Mucosa of stomach (tissue), 1 donor: ENCODE measurements around the gene MYDGF.
"Not testable (repeated sequence)": the region's sequence is repeated elsewhere in the genome, so short reads cannot be mapped to it uniquely, and the experiment has no call there.

Source experiments
- H3K27me3 ChIP-seq: one replicate; pipeline ENCODE4 v1.7.0; 2013; ENCODE audit warnings: mild to moderate bottlenecking, low read length; ENCODE audit not compliant: control insufficient read depth, insufficient read depth
- H3K36me3 ChIP-seq: one replicate; pipeline ENCODE4 v1.7.0; 2013; ENCODE audit warnings: low read length; ENCODE audit not compliant: control insufficient read depth, insufficient read depth
- H3K4me1 ChIP-seq: one replicate; pipeline ENCODE4 v1.7.0; 2013; ENCODE audit warnings: mild to moderate bottlenecking, low read length; ENCODE audit not compliant: control insufficient read depth, insufficient read depth
- H3K4me3 ChIP-seq: one replicate; pipeline ENCODE4 v1.7.0; 2013; ENCODE audit warnings: low read length
- H3K9ac ChIP-seq: one replicate; pipeline ENCODE4 v1.7.0; 2013; ENCODE audit warnings: mild to moderate bottlenecking, low read length, moderate library complexity
- H3K9me3 ChIP-seq: one replicate; pipeline ENCODE4 v1.7.0; 2013; ENCODE audit warnings: mild to moderate bottlenecking, low read length, moderate library complexity; ENCODE audit not compliant: control insufficient read depth
- donor health status: Pancreatic carcinoma.

MYDGF gene

DNA sequence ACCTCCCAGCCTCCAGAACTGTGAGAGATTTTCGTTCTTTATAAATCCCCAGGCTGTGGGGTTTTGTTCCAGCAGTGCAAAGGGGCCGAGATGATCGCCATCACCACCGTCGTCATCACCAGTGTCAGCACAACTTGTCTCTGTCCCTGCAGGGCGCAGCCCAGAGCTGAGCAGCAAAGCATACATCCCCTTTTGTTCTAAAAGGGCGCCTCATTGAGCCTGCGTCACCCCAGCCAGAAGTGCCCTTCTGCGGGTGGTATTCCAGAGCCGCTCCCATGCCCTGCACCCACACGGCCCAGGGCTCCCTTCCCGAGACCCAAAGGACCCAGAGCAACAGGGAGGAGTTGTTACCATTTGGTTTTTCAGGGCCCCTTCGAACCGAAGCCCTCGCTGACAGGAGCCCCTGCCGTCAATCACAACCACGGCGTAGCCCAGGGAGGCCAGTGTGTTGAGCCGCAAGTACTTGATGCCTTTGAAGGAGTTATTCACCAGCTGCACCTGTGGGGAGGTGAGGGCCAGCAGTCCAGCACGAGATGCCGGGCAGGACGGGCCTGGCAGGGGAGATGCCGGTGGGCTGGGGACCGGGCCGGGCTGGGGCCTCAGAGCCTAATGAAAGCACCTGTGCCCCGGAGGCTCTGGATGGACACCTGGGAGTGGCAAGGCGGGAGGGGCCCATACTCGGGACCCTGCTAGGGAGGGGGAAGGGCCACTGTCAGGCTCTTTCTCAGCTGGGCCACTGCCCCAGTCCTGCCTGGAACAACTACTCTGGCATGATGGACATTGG lies 14.4 kb upstream of the MYDGF start:
- Histone ChIP-seq H3K9ac (no peak overlapping the region), H3K27me3 (no peaks in the 10 kb centered on the region), H3K4me3 (no peak overlapping the region), H3K36me3 (peaks cover 7% of the 10 kb centered on the region), H3K9me3 (no peaks in the 10 kb centered on the region), H3K4me1 (no peaks in the 10 kb centered on the region)

- Histone ChIP-seq H3K9me3 (no peaks in the 10 kb centered on the region), H3K27me3 (no peaks in the 10 kb centered on the region), H3K4me3 (no peak overlapping the region), H3K9ac (no peak overlapping the region), H3K4me1 (no peaks in the 10 kb centered on the region), H3K36me3 (peaks cover 7% of the 10 kb centered on the region)
These were observed 12.5 kb upstream of the MYDGF start for GRCh38 chr19:4682417-4683200.

DNA sequence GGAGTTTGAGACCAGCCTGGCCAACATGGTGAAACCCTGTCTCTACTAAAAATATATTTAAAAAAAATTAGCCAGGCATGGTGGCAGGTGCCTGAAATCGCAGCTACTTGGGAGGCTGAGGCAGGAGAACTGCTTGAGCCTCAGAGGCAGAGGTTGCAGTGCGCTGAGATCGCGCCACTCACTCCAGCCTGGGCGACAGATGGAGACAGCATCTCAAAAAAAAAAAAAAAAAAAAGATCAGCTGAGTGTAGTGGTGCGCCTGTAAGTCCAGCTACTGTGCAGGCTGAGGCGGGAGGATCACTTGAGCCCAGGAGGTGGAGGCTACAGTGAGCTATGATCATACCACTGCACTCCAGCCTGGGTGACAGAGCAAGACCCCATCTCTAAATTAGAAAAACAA lies 9.9 kb upstream of the MYDGF start:
- not testable (repeated sequence) for H3K4me3 ChIP-seq, H3K27me3 ChIP-seq, H3K9me3 ChIP-seq, H3K4me1 ChIP-seq, H3K36me3 ChIP-seq, H3K9ac ChIP-seq

DNA sequence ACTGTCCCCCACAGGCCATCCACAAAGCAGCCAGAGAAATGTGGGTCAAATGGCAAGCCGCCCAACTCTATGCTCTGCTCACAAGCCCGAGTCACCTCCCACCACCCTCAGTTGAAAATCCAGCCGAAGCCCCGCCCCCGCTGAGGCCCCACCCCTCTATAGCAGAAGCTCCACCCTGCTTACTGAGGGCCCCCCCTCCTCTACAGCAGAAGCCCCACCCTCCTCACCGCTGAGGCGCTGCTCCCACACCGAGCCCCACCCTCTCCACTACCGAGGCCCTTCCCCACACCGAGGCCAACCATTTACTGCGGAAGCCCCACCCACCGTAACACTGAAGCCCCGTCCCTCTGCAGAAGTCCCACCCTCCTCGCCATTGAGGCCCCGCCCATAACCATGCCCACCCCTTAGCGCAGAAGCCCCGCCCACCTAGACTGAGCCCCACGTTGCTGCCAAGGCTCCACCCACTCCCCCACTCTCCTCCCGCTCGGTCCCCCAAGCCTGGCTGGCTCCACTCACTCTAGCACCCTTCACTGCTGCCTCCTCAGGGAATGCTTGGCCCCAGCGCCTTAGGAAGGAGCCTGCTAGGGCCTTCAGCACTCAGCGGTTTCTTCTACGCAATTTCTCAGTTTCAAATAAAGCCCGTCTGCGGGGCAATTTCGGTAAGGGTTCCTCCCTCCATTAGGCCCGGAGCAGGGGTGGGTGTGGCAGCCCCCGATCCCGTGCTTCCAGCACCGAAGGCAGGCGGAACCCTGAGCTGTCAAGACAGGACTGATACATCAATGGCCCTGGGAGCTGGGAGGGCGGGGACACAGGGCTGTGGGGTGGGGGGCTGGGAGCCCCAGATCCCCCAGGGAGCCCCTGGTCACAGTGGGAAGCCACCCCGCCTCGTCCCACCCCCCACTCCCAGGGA lies 9.0 kb upstream of the MYDGF start:
- no peak overlapping the region for H3K9ac ChIP-seq
- no peaks in the 10 kb centered on the region for H3K9me3 ChIP-seq
- no peaks in the 10 kb centered on the region for H3K27me3 ChIP-seq
- H3K4me1 ChIP-seq: no peaks in the 10 kb centered on the region
- peaks cover 3% of the 10 kb centered on the region for H3K36me3 ChIP-seq
- no peak overlapping the region for H3K4me3 ChIP-seq

DNA sequence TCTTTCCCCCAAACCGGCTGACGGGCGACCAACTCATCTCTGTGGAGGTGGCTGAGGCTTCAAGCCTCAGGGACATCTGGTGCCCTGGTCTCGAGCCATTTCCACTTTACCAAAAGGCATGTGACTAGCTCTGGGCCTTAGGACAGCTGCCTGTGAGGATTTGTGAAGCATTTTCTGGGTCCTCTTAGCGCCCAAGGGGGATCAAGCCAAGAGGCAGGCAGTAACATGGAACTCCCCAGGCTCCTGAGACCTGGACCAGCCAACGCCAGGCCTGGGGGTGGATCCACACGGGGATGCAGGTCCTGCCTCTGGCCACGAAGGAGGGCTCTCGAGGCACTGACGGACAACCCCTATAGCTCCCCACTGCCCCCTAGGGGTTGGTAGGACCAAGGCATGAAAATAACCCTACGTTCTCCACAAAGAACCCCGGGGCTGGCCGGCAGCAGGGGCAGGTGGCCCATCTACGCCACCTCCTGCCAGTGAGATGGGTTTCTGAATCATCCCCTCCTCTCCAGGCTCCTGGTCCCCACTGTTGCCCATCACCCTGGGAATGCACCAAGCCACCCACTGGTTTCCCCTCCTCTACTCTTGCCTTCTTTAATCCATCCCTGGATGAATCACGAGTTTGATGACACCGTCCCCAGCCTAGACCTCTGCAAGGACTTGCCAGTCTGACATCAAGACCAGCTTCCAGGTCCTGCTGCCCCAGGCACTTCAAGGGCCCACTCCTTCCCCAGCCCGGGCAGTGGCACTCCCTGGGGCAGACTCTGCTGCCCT lies 7.0 kb upstream of the MYDGF start:
- H3K9ac ChIP-seq: no peak overlapping the region
- H3K36me3 ChIP-seq: peaks cover under 1% of the 10 kb centered on the region
- no peak overlapping the region for H3K4me3 ChIP-seq
- no peaks in the 10 kb centered on the region for H3K9me3 ChIP-seq
- no peaks in the 10 kb centered on the region for H3K27me3 ChIP-seq
- no peaks in the 10 kb centered on the region for H3K4me1 ChIP-seq

DNA sequence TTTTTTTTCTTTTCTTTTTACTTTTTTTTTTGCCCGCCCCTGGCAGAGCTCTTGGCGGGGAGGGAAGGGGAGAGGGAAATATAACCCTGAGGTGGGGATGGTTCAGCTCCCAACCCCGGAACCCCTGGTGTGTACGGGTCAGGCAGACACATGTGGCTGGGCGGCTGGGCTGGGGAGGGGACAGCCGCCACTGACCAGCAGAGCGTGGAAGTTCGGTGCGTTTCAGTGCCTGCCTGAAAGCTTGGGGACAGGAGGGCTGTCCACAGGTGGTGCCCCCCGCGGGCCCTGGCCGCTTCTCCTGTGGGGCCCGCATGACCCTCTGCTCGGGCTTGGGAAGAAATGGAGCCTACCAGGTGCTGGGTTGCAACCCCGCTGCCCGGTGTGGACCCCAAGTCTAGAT lies 5.2 kb upstream of the MYDGF start:
- Histone ChIP-seq H3K27me3 (no peaks in the 10 kb centered on the region), H3K36me3 (no peaks in the 10 kb centered on the region), H3K9me3 (no peaks in the 10 kb centered on the region), H3K9ac (no peak overlapping the region), H3K4me3 (no peak overlapping the region), H3K4me1 (peaks cover 5% of the 10 kb centered on the region)

DNA sequence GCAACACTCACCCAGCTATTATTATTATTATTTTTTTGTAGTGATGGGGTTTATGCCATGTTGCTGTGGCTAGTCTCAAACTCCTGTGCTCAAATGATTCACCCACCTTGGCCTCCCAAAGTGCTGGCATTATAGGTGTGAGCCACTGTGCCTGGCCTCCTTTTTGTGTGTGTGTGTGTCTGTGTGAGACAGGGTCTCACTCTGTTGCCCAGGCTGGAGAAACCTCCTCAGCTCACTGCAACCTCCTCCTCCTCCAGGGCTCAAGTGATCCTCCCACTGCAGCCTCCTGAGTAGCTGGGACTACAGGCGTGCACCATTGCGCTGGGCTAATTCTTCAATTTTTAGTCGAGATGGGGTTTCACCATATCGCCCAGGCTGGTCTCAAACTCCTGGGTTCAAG lies 3.6 kb upstream of the MYDGF start:
- no peaks in the 10 kb centered on the region for H3K36me3 ChIP-seq
- no peak overlapping the region for H3K4me3 ChIP-seq
- peaks cover 14% of the 10 kb centered on the region for H3K4me1 ChIP-seq
- H3K27me3 ChIP-seq: no peaks in the 10 kb centered on the region
- no peak overlapping the region for H3K9ac ChIP-seq
- H3K9me3 ChIP-seq: no peaks in the 10 kb centered on the region

GRCh38 chr19:4673216-4673615 lies 3.1 kb upstream of the MYDGF start:
- H3K9ac ChIP-seq: no peak overlapping the region
- H3K27me3 ChIP-seq: no peaks in the 10 kb centered on the region
- peaks cover 19% of the 10 kb centered on the region for H3K4me1 ChIP-seq
- no peaks in the 10 kb centered on the region for H3K9me3 ChIP-seq
- H3K4me3 ChIP-seq: no peak overlapping the region
- H3K36me3 ChIP-seq: no peaks in the 10 kb centered on the region

DNA sequence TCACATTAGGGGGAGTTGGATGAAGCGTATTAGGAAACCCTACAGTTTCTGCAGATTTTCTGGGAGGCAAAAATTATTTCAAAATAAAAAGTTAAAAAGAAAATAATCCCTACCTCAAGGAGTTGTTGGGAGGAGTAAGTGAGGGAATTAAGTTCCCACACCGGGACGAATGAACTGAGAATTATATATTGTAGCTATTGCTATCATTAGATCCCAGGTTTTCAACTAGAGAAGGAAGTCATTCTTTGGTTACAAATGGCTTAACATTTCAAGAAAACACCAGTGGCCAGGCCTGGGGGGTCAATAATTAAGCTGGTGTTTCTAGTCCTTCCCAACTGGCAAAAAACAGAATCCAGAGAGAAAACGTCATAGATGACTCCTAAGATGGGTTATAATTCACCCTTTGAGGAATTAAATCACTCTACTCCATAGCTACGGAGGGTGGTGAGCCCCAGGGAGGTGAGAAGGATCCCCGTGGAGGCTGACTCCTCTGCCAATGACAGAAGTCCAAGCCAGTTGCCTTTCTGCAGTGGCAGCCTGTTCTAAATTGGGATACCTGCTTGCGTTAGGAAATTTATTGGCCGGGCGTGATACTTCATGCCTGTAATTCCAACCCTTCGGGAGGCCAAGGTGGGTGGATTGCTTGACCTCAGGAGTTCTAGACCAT lies 1.2 kb upstream of the MYDGF start:
- no peaks in the 10 kb centered on the region for H3K9me3 ChIP-seq
- H3K9ac ChIP-seq: no peak overlapping the region
- H3K4me3 ChIP-seq: no peak overlapping the region
- no peaks in the 10 kb centered on the region for H3K27me3 ChIP-seq
- H3K36me3 ChIP-seq: no peaks in the 10 kb centered on the region
- H3K4me1 ChIP-seq: peaks cover 21% of the 10 kb centered on the region

DNA sequence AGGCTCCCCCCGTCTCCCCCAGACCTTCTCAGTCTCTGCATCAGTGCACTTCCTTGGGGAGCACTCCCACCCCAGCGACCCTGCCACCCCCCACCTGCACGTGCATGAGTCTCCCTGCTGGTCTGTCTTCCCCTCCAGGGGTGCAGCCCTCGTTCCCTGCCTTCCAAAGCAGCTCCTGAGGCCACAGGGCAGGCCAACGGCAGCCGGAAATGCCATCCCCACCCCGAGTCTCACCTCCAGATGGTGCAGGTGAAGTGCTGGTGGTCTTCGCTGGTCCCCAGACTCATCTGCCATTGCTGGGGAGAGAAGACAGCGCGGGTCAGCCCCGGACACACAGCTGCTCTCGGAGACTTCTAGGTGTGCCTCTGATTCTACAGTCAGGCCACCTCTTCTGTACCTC lies 5.5 kb downstream of the MYDGF start:
- Histone ChIP-seq H3K27me3 (no peaks in the 10 kb centered on the region), H3K4me3 (no peak overlapping the region), H3K36me3 (peaks cover 3% of the 10 kb centered on the region), H3K9me3 (no peaks in the 10 kb centered on the region), H3K4me1 (peaks cover 22% of the 10 kb centered on the region), H3K9ac (no peak overlapping the region)

DNA sequence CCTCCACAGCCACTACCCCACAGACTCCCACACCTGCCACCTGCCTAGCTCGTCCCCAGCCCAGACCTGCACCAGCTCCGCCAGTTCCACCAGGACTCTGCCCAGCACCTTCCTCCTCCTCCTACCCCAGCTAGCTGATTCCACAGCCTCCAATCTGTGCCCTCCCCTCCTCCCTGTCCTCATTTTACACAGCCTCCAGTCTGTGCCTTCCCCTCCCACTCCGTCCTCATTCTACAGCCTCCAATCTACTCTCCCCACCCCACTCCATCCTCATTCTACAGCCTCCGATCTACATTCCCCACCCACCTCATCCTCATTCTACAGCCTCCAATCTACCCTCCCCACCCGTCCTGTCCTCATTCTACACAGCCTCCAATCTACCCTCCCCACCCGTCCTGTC lies 7.3 kb downstream of the MYDGF start:
- Histone ChIP-seq H3K27me3 (no peaks in the 10 kb centered on the region), H3K4me3 (no peak overlapping the region), H3K4me1 (peaks cover 6% of the 10 kb centered on the region), H3K9ac (no peak overlapping the region), H3K9me3 (no peaks in the 10 kb centered on the region), H3K36me3 (peaks cover 8% of the 10 kb centered on the region)
